Choroid plexus epithelial cell (primary cell): ENCODE measurements around the gene HSCB.
"Not testable (repeated sequence)": the region's sequence is repeated elsewhere in the genome, so short reads cannot be mapped to it uniquely, and the experiment has no call there.

Experiments
- DNase-seq: peaks from one replicate; pipeline ENCODE4 v3.0.0-alpha.2; 2010; ENCODE audit warnings: low read depth
- H3K4me3 ChIP-seq: 2 replicates; pipeline ENCODE4 v1.5.1; 2011; ENCODE audit warnings: low read depth, mild to moderate bottlenecking, control low read depth, low read length, moderate library complexity
- CTCF ChIP-seq: conservative IDR thresholded peaks from 2 replicates; pipeline ENCODE4 v1.5.1; 2011; ENCODE audit warnings: low read depth, mild to moderate bottlenecking, control low read depth, inconsistent platforms, low read length, moderate library complexity

HSCB gene

GRCh38 chr22:28798810-28799605 is 57.2 kb downstream of the HSCB start:
- H3K4me3 ChIP-seq: peak overlapping the region; percentile 81
- TF ChIP-seq CTCF: no peak
- peak; percentile 96 for DNase-seq

GRCh38 chr22:28799606-28800307 is 57.9 kb downstream of the HSCB start:
- DNase-seq: peak; percentile 68
- peak overlapping the region; percentile 81 for H3K4me3 ChIP-seq
- no peak for TF ChIP-seq CTCF

- no peak for TF ChIP-seq CTCF
- H3K4me3 ChIP-seq: peak within 1 kb of the TSS; percentile 81
- peak; percentile 96 for DNase-seq
These were observed 58.6 kb downstream of the HSCB start, which contains the start of gene XBP1 for GRCh38 chr22:28800308-28801041. Gene XBP1, minus strand, starts transcription at chr22:28800569.

- no peak for TF ChIP-seq CTCF
- DNase-seq: no peak
- no peak overlapping the region for H3K4me3 ChIP-seq
These were observed 60.2 kb downstream of the HSCB start for GRCh38 chr22:28801845-28802594.

- peak; percentile 11 for TF ChIP-seq CTCF
- DNase-seq: no peak
- no peak overlapping the region for H3K4me3 ChIP-seq
These were observed 60.8 kb downstream of the HSCB start for GRCh38 chr22:28802595-28803123.

- DNase-seq, H3K4me3 ChIP-seq: not testable (repeated sequence)
These were observed 63.6 kb downstream of the HSCB start for GRCh38 chr22:28805426-28805825.
